ENCODE measurements around the gene ALPL.

ALPL gene

DNA sequence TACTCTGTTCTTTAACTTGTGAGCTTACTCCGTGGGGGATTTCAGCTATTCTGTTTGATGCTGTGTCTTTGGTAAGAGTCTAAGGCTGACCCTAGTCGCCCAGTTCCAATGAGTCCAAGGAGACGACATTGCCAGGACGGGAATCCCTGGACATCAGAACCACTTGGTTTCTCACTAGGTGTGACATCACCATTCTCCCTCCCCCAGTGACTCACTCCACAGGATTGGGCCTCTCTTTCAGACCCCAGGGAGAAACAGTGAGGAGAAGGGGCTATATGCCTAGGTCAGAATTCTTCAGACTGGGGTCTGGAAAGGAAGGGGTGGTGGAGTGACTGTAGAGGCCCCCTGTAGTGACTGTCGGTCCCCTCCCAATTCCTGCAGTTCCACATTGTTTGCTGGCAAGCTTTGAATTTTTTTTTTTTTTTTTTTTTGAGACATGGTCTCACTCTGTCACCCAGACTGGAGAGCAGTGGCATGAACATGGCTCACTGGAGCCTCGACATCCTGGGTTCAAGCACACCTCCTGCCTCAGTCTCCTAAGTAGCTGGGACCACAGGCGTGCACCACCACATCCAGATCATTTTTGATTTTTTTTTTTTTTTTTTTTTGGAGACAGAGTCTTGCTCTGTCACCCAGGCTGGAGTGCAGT is 21.3 kb downstream of the ALPL start:
- no peaks in the 10 kb centered on the region for H3K9me3 ChIP-seq (ENCODE audit: control insufficient read depth in 2 of 2, low read length in 2 of 2)
- H3K27ac ChIP-seq (ENCODE audit: low read depth in 2 of 2, low read length in 2 of 2): no peak overlapping the region
- H3K36me3 ChIP-seq (ENCODE audit: control insufficient read depth in 2 of 2, insufficient read depth in 2 of 2, low read length in 2 of 2): no peaks in the 10 kb centered on the region
- H3K27me3 ChIP-seq (ENCODE audit: control insufficient read depth in 2 of 2, insufficient read depth in 2 of 2, low read length in 2 of 2): no peaks in the 10 kb centered on the region
- H3K4me1 ChIP-seq (ENCODE audit: control insufficient read depth in 2 of 2, insufficient read depth in 2 of 2, low read length in 2 of 2): peaks cover 0 to 3% of the 10 kb centered on the region in 2 donors
- H3K4me3 ChIP-seq (ENCODE audit: low read length in 2 of 2): no peak overlapping the region
- no peak overlapping the region for H3K9ac ChIP-seq (ENCODE audit: low read depth in 1 of 2, low read length in 2 of 2)

DNA sequence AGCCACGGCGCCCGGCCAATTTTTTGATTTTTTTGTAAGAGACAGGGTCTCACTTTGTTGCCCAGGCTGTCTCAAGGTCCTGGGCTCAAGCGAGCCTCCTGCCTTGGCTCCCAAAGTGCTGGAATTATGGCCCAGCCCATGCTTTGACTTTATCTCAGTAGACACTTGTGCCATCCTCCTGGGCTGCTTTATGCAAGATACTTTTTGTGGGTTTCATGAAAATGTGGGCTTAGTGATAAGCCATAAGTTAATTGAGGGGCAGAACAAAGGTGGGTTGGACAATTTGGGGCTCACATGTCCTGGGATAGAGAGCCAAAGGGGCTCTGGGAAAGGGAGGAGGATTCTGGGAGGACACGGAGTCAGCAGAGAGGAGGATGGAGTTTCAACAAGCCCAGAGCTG is 22.0 kb downstream of the ALPL start:
- H3K9ac ChIP-seq (ENCODE audit: low read depth in 1 of 2, low read length in 2 of 2): no peak overlapping the region
- H3K4me3 ChIP-seq (ENCODE audit: low read length in 2 of 2): no peak overlapping the region
- peaks cover 0 to 3% of the 10 kb centered on the region in 2 donors for H3K4me1 ChIP-seq (ENCODE audit: control insufficient read depth in 2 of 2, insufficient read depth in 2 of 2, low read length in 2 of 2)
- no peaks in the 10 kb centered on the region for H3K9me3 ChIP-seq (ENCODE audit: control insufficient read depth in 2 of 2, low read length in 2 of 2)
- H3K27ac ChIP-seq (ENCODE audit: low read depth in 2 of 2, low read length in 2 of 2): no peak overlapping the region
- no peaks in the 10 kb centered on the region for H3K27me3 ChIP-seq (ENCODE audit: control insufficient read depth in 2 of 2, insufficient read depth in 2 of 2, low read length in 2 of 2)
- H3K36me3 ChIP-seq (ENCODE audit: control insufficient read depth in 2 of 2, insufficient read depth in 2 of 2, low read length in 2 of 2): no peaks in the 10 kb centered on the region

DNA sequence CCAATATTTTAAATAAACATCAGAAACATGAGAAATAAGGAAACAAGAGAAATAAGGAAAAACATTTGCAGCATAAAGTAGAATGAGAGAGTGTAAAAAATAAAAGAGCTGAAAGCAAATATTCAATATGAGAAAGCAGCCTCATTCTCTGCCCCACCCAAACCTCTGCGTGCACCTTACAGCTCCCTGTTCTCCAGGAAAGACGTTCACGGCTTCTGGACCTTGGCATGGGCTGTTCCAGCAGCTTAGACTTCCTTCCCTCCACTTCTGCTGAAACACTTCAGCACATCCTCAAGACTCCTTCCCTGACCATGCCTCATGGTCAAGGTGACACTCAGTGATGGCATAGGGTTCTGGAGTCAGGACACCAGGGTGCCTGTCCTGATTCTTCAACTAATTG is 23.3 kb downstream of the ALPL start:
- Histone ChIP-seq H3K9ac (ENCODE audit: low read depth in 1 of 2, low read length in 2 of 2) (no peak overlapping the region), H3K27me3 (ENCODE audit: control insufficient read depth in 2 of 2, insufficient read depth in 2 of 2, low read length in 2 of 2) (no peaks in the 10 kb centered on the region), H3K9me3 (ENCODE audit: control insufficient read depth in 2 of 2, low read length in 2 of 2) (no peaks in the 10 kb centered on the region), H3K4me3 (ENCODE audit: low read length in 2 of 2) (no peak overlapping the region), H3K4me1 (ENCODE audit: control insufficient read depth in 2 of 2, insufficient read depth in 2 of 2, low read length in 2 of 2) (peaks cover 0 to 3% of the 10 kb centered on the region in 2 donors), H3K36me3 (ENCODE audit: control insufficient read depth in 2 of 2, insufficient read depth in 2 of 2, low read length in 2 of 2) (no peaks in the 10 kb centered on the region), H3K27ac (ENCODE audit: low read depth in 2 of 2, low read length in 2 of 2) (peak overlapping the region; percentile 31 to 44)

DNA sequence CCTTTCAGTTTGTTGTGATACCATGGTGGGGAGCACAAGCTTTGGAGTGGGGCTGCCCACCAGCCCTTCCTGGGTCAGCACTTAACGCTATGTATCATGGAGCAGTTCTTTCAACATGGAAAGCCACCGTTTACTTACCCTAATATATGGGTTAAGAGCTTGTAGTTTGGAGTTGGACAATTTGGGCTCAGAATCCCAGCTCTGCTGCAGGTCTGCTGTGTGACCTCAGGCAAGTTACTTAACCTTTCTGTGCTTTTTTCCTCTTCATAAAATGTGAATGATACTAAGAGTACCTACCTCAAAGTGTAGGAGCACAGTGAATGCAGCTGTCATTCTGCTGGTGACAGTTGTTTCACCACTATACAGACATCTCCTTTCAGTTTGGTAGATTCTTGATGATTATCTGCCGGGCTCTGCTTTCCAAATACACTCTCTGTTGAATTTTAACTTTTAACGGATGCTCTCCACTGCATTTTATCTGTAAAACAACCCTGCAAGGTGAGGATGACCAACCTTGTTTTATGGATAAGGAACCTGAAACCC is 23.8 kb downstream of the ALPL start:
- H3K36me3 ChIP-seq (ENCODE audit: control insufficient read depth in 2 of 2, insufficient read depth in 2 of 2, low read length in 2 of 2): no peaks in the 10 kb centered on the region
- peak overlapping the region in 1 of 2 donors; percentile 31 for H3K27ac ChIP-seq (ENCODE audit: low read depth in 2 of 2, low read length in 2 of 2)
- H3K9me3 ChIP-seq (ENCODE audit: control insufficient read depth in 2 of 2, low read length in 2 of 2): no peaks in the 10 kb centered on the region
- peaks cover 0 to 4% of the 10 kb centered on the region in 2 donors for H3K27me3 ChIP-seq (ENCODE audit: control insufficient read depth in 2 of 2, insufficient read depth in 2 of 2, low read length in 2 of 2)
- peaks cover 0 to 3% of the 10 kb centered on the region in 2 donors for H3K4me1 ChIP-seq (ENCODE audit: control insufficient read depth in 2 of 2, insufficient read depth in 2 of 2, low read length in 2 of 2)
- H3K4me3 ChIP-seq (ENCODE audit: low read length in 2 of 2): no peak overlapping the region
- no peak overlapping the region for H3K9ac ChIP-seq (ENCODE audit: low read depth in 1 of 2, low read length in 2 of 2)

DNA sequence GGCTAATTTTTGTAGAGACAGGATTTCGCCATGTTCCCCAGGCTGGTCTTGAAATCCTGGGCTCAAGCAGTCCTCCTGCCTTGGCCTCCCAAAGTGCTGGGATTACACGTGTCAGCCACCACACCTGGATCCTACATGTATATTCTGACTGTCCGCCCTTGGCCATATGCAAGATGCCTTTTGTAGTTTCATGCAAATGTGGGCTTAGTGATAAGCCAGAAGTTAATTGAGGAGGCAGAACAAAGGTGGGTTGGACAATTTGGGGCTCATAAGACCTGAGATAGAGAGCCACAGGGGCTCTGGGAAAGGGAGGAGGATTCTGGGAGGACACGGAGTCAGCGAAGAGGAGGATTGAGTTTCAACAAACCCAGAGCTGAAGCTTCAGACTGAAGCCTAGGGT is 24.9 kb downstream of the ALPL start:
- H3K27ac ChIP-seq (ENCODE audit: low read depth in 2 of 2, low read length in 2 of 2): no peak overlapping the region
- H3K36me3 ChIP-seq (ENCODE audit: control insufficient read depth in 2 of 2, insufficient read depth in 2 of 2, low read length in 2 of 2): no peaks in the 10 kb centered on the region

DNA sequence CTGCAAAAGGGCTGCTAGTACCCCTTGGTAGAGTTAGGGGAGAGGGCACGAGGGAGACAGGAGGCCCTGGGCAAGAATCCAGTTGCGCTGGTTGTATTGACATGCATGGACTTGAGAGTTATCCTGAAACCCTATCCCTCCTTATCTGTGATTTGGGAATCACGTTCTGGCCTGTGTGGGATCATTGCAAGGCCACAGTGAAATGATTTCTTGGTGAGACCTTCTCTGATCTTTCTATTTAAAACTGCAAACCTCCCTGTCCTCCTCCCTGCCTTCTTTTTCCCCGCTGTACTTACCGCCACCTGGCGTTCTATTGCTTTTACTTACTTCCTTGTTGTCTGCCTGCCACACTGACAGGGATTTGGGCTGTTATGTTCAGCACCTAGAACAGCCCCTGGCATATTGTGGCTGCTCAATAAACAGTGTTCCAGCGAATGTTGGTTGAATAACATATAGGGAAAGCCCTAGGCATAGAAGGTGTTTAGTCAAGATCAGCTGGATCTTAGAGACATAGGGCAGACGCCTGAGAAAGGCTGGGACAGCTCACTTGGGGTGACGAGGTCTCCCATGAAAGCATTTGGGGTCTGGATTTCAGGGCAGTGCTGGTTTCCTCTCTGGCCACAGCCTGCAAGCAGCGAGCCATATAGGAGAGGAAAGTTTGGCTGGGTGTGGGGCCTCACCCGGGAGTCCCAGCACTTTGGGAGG is 25.6 kb downstream of the ALPL start:
- no peak overlapping the region for H3K4me3 ChIP-seq (ENCODE audit: low read length in 2 of 2)
- H3K9ac ChIP-seq (ENCODE audit: low read depth in 1 of 2, low read length in 2 of 2): no peak overlapping the region
- no peaks in the 10 kb centered on the region for H3K9me3 ChIP-seq (ENCODE audit: control insufficient read depth in 2 of 2, low read length in 2 of 2)
- H3K27me3 ChIP-seq (ENCODE audit: control insufficient read depth in 2 of 2, insufficient read depth in 2 of 2, low read length in 2 of 2): peaks cover 0 to 7% of the 10 kb centered on the region in 2 donors
- H3K36me3 ChIP-seq (ENCODE audit: control insufficient read depth in 2 of 2, insufficient read depth in 2 of 2, low read length in 2 of 2): no peaks in the 10 kb centered on the region
- H3K4me1 ChIP-seq (ENCODE audit: control insufficient read depth in 2 of 2, insufficient read depth in 2 of 2, low read length in 2 of 2): peaks cover 0 to 3% of the 10 kb centered on the region in 2 donors
- H3K27ac ChIP-seq (ENCODE audit: low read depth in 2 of 2, low read length in 2 of 2): no peak overlapping the region

More for the DNA sequence above, 24.9 kb downstream of the ALPL start:
- no peak overlapping the region for H3K4me3 ChIP-seq (ENCODE audit: low read length in 2 of 2)
- peaks cover 0 to 7% of the 10 kb centered on the region in 2 donors for H3K27me3 ChIP-seq (ENCODE audit: control insufficient read depth in 2 of 2, insufficient read depth in 2 of 2, low read length in 2 of 2)
- peaks cover 0 to 3% of the 10 kb centered on the region in 2 donors for H3K4me1 ChIP-seq (ENCODE audit: control insufficient read depth in 2 of 2, insufficient read depth in 2 of 2, low read length in 2 of 2)
- no peak overlapping the region for H3K9ac ChIP-seq (ENCODE audit: low read depth in 1 of 2, low read length in 2 of 2)
- no peaks in the 10 kb centered on the region for H3K9me3 ChIP-seq (ENCODE audit: control insufficient read depth in 2 of 2, low read length in 2 of 2)

DNA sequence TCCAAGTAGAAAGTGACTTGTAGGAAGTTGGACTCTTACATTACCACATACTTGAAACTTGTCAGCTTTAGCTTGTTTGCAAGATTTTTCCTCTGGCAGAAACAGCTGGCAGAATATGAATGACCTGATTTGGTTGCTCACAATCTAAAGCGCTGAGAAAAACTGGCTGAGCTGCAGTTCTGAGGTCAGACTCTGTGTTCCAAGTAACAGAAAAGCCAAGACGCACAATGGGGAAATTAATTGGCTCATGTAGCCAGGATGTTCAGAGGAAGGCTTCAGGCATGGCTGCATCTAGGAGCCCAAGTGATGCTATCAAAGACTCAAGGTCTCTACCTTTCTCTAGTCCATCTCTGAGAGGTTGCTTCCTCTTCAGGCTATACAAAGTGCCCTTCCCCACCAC is 27.0 kb downstream of the ALPL start:
- Histone ChIP-seq H3K9me3 (ENCODE audit: control insufficient read depth in 2 of 2, low read length in 2 of 2) (no peaks in the 10 kb centered on the region), H3K27me3 (ENCODE audit: control insufficient read depth in 2 of 2, insufficient read depth in 2 of 2, low read length in 2 of 2) (peaks cover 0 to 7% of the 10 kb centered on the region in 2 donors), H3K27ac (ENCODE audit: low read depth in 2 of 2, low read length in 2 of 2) (no peak overlapping the region), H3K4me3 (ENCODE audit: low read length in 2 of 2) (no peak overlapping the region), H3K36me3 (ENCODE audit: control insufficient read depth in 2 of 2, insufficient read depth in 2 of 2, low read length in 2 of 2) (no peaks in the 10 kb centered on the region), H3K4me1 (ENCODE audit: control insufficient read depth in 2 of 2, insufficient read depth in 2 of 2, low read length in 2 of 2) (peaks cover 0 to 3% of the 10 kb centered on the region in 2 donors), H3K9ac (ENCODE audit: low read depth in 1 of 2, low read length in 2 of 2) (no peak overlapping the region)

DNA sequence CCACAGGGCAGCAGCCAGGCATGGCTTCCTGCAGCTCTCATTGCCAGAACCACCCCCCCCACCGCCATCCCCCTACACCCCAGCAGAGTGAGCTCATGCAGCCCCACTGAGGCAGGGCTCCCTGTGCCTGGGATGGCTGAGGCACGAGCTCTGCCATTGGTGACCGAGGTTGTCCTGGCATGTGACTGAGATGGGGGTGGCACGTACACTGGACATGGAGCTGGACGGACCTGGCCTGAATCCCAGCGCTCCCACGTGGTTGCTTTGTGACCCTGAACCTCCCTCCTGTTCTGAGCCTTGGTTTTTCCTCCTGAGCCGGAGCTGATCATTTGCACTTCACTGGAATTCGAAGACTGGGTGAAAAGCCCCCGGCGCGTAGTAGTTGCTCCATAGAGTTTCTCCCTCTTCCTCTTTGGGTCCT is 28.3 kb downstream of the ALPL start:
- H3K27ac ChIP-seq (ENCODE audit: low read depth in 2 of 2, low read length in 2 of 2): no peak overlapping the region
- no peaks in the 10 kb centered on the region for H3K36me3 ChIP-seq (ENCODE audit: control insufficient read depth in 2 of 2, insufficient read depth in 2 of 2, low read length in 2 of 2)
- H3K9ac ChIP-seq (ENCODE audit: low read depth in 1 of 2, low read length in 2 of 2): no peak overlapping the region
- H3K9me3 ChIP-seq (ENCODE audit: control insufficient read depth in 2 of 2, low read length in 2 of 2): no peaks in the 10 kb centered on the region
- peaks cover 0 to 2% of the 10 kb centered on the region in 2 donors for H3K4me1 ChIP-seq (ENCODE audit: control insufficient read depth in 2 of 2, insufficient read depth in 2 of 2, low read length in 2 of 2)
- no peak overlapping the region for H3K4me3 ChIP-seq (ENCODE audit: low read length in 2 of 2)
- H3K27me3 ChIP-seq (ENCODE audit: control insufficient read depth in 2 of 2, insufficient read depth in 2 of 2, low read length in 2 of 2): peaks cover 0 to 7% of the 10 kb centered on the region in 2 donors

DNA sequence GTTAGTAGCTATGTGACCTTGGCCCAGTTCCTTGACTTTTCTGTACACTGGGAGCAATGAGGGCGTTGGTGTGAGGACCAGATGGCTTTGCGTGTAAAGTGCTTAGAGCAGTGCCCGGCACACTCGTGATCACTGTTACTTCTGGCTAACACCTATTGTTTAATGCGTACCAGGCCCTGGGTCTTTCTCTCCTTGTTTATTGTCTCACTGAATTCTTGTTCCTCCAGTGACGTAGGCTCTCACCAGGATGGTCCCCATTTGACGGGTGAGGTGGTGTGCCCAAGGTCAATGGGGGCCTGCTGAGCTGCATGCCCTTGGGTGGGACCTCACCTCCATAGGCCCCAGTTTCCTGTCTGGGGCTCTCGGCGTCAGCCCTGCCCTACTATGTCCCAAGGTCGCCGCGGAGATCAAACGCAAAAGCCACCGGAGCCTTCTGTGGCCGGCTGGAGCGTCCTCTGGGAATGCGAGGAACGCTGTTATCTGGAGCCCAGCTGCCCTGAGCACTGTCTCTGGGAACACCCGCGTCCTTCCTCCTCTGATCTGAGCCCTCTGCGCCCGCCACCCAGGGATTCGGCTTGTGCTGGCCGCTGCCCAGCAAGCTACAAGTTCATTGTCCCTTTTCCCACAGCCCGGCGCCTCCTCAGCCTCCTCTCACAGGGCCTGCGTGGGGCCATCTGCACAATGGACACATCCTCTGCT is 28.9 kb downstream of the ALPL start:
- peak overlapping the region; percentile 4 to 5 for H3K27ac ChIP-seq (ENCODE audit: low read depth in 2 of 2, low read length in 2 of 2)

DNA sequence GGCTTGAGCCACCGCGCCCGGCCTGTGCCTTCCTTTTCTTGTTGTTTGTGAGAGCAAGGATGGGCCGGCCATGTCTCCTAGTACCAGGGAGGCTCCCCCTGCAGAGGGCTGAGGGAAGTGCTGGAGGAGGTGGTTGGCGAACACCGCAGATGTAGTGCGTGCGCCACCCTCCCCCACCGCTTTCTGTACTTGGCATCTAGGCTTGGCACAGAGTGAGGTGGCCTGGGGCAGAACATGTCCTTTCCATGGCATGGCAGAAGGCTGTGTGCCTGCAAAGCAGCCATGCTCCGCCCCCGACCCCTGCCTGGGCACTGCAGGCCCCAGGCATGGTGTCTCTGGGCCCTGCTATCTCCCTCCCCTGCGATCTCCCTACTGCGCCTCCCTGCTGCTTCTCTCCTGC is 30.7 kb downstream of the ALPL start:
- Histone ChIP-seq H3K4me3 (ENCODE audit: low read length in 2 of 2) (no peak overlapping the region), H3K4me1 (ENCODE audit: control insufficient read depth in 2 of 2, insufficient read depth in 2 of 2, low read length in 2 of 2) (peaks cover 0 to 2% of the 10 kb centered on the region in 2 donors), H3K36me3 (ENCODE audit: control insufficient read depth in 2 of 2, insufficient read depth in 2 of 2, low read length in 2 of 2) (no peaks in the 10 kb centered on the region), H3K27me3 (ENCODE audit: control insufficient read depth in 2 of 2, insufficient read depth in 2 of 2, low read length in 2 of 2) (peaks cover 0 to 7% of the 10 kb centered on the region in 2 donors), H3K9ac (ENCODE audit: low read depth in 1 of 2, low read length in 2 of 2) (no peak overlapping the region), H3K27ac (ENCODE audit: low read depth in 2 of 2, low read length in 2 of 2) (no peak overlapping the region), H3K9me3 (ENCODE audit: control insufficient read depth in 2 of 2, low read length in 2 of 2) (no peaks in the 10 kb centered on the region)

More for the DNA sequence above, 28.9 kb downstream of the ALPL start:
- Histone ChIP-seq H3K27me3 (ENCODE audit: control insufficient read depth in 2 of 2, insufficient read depth in 2 of 2, low read length in 2 of 2) (peaks cover 0 to 7% of the 10 kb centered on the region in 2 donors), H3K9ac (ENCODE audit: low read depth in 1 of 2, low read length in 2 of 2) (no peak overlapping the region), H3K36me3 (ENCODE audit: control insufficient read depth in 2 of 2, insufficient read depth in 2 of 2, low read length in 2 of 2) (no peaks in the 10 kb centered on the region), H3K9me3 (ENCODE audit: control insufficient read depth in 2 of 2, low read length in 2 of 2) (no peaks in the 10 kb centered on the region), H3K4me1 (ENCODE audit: control insufficient read depth in 2 of 2, insufficient read depth in 2 of 2, low read length in 2 of 2) (peaks cover 0 to 2% of the 10 kb centered on the region in 2 donors), H3K4me3 (ENCODE audit: low read length in 2 of 2) (no peak overlapping the region)
